ENCODE results near the gene SLC22A2. TPM values are rescaled to one million over a fixed set of nuclear protein-coding genes. Genes with fewer than 3 reads are reported as not detected.

The SLC22A2 gene
- total and polyA plus RNA-seq, 2 experiments from 2014 or later: 0.43 to 0.57 TPM

DNA sequence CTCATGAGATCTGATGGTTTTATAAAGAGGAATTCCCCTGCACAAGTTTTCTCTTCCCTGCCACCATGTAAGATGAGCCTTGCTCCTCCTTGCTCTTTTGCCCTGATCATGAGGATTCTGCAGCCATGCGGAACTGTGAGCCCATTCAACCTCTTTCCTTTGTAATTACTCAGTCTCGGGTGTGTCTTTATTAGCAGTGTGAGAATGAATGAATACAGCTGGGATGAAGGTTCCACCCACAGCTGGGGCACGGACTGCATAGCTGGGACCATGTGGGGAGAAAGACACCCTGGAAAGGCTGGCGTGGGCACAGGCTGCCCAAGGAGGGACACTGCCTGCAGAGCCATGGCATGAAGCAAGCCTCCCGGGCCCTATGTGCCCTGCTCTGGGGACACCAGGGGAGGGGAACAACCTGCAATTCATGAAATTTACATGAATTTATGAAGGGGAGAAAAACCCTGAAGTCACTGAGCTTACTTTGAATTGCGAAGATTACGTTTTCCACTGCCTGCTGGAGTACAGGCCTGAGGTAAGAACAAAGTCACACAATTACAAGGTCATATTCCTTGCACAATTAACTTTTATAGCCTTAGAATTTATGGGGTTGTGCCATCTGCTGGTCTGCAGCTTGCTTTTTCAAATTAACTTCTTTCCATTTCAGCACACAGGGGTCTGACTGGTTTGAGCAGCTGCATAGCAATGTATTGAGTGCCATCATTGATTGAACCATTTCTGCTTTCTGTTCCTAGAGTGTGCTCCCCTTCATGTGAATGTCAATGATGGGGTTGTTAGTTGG, 90.8 kb downstream of the SLC22A2 start:
- DNase-seq (ENCODE audit: low spot score): no peak
- Histone ChIP-seq H3K27ac (peak overlapping the region; percentile 59), H3K9me2 (replicated peaks; ENCODE audit: insufficient read depth) (no peaks in the 10 kb centered on the region), H4K20me1 (ENCODE audit: insufficient read depth, poor library complexity, severe bottlenecking) (no peaks in the 10 kb centered on the region), H3K27me3 (no peaks in the 10 kb centered on the region), H3K79me2 (no peaks in the 10 kb centered on the region), H3K36me3 (replicated peaks; ENCODE audit: insufficient read depth, low read depth) (no peaks in the 10 kb centered on the region), H3K4me1 (ENCODE audit: insufficient read depth) (peaks cover 4% of the 10 kb centered on the region), H3K9me3 (ENCODE audit: low read depth) (no peaks in the 10 kb centered on the region), H2AFZ (no peak overlapping the region), H3K4me2 (no peak overlapping the region), H3K4me3 (no peak overlapping the region)
- WGBS (ENCODE audit: low lambda C conversion rate, missing lambda C conversion rate): 82% methylated on average over 7 of the region's 7 CpGs
- TF ChIP-seq CTCF (IDR thresholded peaks at IDR 0.05; ENCODE audit: poor library complexity): peak; percentile 18
- TF ChIP-seq EZH2phosphoT487 (IDR thresholded peaks at IDR 0.05; ENCODE audit: low read depth, severe bottlenecking, unreplicated experiment): no peak

Other genes with a start within 250 kb of the SLC22A2 start
- gene SLC22A1, start 137.0 kb downstream of the SLC22A2 start, total RNA-seq: 6.1 and 6.7 TPM in 2 replicates
- gene SLC22A1, start 137.0 kb downstream of the SLC22A2 start, polyA plus RNA-seq: 10.2 and 12.9 TPM in 2 replicates
- 34.3 and 40.3 TPM in 2 replicates for gene SLC22A3, start 89.6 kb upstream of the SLC22A2 start, total RNA-seq
- 29.6 and 34.9 TPM in 2 replicates for gene SLC22A3, start 89.6 kb upstream of the SLC22A2 start, polyA plus RNA-seq

Measured in hepatocyte (in vitro differentiated cells).